Epidermal melanocyte (primary cell): ENCODE results near the gene VPS54.
"Not testable (repeated sequence)": the region's sequence is repeated elsewhere in the genome, so short reads cannot be mapped to it uniquely, and the experiment has no call there.

Source experiments
- DNase-seq: peaks from one replicate; pipeline ENCODE4 v3.0.0; 2011; ENCODE audit warnings: low spot score; ENCODE audit not compliant: insufficient read length

The VPS54 gene

DNA sequence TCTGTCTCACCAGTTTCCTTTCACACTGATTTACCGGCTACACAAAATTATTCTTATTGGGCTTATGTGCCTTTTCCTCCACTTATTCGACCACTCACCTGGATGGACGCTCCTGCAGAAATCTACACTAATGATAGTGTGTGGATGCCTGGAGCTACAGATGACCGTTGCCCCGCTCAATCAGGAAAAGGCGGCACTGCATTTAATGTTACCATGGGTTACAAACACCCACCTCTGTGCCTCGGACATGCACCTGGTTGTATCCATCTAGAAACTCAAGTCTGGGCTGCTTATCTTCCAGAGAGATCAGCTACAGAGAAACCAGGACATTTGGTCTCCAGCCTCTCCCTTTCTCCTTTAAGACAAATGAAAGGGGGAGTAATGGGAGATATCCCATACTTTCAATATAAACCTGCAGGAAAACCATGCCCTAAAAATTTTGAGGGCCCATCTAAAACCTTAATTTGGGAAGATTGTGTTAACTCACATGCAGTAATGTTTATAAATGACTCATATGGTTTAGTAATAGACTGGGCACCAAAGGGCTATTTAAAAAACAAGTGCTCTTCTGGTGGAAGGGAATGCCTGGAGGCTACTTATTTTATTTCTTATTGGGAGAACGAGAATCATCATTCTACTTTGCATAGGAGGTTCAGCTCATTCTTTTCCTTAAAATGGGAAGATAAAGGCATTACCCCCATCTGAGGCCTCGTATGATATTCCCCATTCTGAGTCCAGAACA is 24.7 kb downstream of the VPS54 start:
- DNase-seq, result not testable (repeated sequence)

DNA sequence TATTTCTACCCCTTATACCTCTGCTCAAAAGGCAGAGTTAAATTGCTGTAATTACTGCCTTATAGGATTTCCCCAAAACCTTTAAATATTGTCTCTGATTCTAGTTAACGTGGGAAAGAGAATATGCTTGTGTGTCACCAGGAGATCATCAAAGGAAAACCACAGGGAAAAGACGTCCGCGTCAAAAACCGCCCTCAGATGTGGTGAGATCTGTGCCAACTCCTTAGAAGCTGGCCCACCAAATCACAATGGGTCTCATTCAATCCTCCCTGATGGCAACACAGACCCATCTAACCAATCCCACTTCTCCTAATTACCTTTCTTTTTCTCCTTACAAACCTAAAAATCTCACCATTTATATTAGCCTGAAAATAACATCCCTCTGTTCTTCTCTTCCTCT is 25.4 kb downstream of the VPS54 start:
- DNase-seq, result no peak

DNA sequence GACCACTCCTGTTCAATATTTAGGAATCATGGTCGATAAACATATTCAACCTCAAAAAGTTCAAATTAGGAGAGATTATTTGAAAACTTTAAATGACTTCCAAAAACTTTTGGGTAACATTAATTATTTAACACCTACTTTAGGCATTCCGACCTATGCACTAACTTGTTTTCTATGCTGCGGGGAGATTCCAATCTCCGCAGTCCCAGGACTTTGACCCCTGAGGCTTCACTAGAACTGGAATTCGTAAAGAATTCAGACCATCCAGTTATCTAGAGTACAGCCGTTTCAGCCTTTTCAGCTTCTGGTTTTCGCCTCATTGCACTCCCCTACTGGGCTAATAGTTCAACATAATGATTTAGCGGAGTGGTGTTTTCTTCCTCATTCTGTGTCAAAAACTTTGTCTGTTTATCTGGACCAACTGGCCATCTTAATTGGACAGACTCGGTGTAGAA is 26.1 kb downstream of the VPS54 start:
- not testable (repeated sequence) for DNase-seq

DNA sequence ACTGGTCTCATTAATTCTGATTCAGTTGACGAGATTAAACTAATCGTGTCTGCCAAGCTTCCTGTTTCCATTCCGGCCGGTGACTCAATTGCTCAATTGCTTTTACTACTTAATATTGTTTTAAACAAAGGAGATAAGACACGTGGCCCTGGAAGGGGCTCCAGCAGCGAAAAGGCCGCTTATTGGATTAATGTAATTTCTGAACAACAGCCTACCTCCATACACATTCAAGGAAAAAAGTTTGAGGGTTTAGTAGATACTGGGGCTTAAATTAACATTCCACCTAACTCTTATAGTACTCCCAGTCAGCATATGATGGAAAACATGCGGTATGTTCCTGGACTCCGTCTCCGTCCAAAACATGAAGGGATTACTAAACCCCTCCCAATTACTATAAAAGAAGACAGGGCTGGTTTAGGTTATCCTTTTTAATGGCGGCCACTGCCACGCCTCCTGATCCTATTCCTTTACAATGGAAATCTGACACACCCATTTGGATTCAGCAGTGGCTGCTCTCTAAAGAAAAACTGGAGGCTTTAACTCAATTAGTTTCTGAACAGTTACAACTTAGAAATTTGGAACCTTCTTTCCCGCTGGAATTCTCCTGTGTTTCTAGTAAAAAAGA is 27.1 kb downstream of the VPS54 start:
- DNase-seq, result no peak

DNA sequence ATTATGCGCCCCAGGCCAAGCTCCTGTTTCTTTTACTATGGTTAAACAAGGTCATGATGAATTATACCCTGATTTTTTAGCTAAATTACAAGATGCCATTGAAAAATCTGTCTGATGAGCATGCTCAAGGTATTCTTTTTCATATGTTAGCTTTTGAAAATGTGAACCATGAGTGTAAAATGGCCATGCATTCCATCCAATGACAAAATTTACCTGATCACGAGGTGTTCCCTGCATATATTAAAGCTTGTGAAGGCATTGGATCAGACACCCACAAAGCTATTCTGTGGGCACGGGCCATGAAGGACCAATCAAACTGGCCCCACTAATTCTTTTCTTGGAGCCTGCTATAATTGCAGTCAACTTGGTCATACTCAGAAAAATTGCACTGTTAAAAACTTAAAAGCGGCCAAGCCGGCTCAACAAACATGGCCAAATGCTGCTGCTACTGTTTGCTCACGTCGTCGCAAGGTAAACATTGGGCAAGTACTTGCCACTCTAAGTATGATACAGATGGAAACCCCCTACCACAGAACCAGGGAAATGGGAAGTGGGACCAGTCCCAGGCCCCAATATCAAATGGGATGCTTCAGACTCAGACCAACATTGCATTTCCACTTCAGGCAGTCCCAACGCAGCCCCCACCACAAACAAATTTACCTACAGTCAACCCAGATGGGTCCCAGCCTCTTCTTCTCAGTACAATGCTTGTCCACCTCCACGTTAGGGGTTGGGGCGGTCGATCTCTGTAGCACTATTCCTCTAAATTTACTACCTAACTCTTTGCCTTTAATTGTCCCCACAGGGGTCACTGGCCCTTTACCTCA is 27.8 kb downstream of the VPS54 start:
- not testable (repeated sequence) for DNase-seq

DNA sequence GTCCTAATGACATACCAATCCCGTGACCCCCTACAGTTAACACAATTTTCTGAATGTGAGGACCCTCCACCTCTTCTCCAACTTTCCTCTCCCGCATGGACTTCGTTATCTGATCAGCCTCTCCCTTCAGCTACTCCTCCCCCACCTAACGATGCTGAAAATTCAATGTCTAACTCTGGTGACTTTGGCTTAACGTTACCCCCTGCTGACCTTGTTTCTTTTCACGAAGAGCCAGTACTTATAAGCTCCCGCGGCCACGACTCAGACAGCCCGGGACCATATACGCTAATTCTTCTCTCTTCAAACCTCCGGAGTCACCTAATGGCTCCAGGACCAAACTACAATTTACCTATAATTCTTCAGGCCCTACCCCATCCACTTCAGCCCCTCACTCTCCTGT is 29.2 kb downstream of the VPS54 start:
- no peak for DNase-seq

DNA sequence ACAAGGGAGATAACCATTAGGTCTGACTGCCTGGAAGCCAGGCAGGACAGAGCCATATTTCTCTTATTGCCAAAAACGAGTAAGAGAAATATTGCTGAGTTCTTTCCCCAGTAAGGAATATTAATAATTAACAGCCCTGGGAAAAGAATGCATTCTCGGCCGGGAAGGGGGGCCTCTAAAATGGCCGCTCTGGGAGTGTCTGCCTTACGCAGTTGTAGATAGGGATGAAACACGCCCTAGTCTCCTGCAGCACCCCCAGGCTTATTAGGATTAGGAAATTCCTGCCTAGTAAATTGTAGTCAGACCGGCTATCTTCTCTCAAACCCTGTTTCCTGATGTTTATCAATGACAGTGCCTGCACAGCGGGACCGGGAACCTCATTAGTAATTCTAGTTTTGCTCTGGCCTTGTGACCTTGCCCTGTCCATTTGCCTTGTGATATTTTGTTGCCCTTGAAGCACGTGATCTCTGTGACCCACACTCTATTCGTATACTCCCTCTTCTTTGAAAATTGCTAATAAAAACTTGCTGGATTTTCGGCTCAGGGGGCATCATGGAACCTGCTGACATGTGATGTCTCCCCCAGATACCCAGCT is 30.3 kb downstream of the VPS54 start:
- DNase-seq, result not testable (repeated sequence)

DNA sequence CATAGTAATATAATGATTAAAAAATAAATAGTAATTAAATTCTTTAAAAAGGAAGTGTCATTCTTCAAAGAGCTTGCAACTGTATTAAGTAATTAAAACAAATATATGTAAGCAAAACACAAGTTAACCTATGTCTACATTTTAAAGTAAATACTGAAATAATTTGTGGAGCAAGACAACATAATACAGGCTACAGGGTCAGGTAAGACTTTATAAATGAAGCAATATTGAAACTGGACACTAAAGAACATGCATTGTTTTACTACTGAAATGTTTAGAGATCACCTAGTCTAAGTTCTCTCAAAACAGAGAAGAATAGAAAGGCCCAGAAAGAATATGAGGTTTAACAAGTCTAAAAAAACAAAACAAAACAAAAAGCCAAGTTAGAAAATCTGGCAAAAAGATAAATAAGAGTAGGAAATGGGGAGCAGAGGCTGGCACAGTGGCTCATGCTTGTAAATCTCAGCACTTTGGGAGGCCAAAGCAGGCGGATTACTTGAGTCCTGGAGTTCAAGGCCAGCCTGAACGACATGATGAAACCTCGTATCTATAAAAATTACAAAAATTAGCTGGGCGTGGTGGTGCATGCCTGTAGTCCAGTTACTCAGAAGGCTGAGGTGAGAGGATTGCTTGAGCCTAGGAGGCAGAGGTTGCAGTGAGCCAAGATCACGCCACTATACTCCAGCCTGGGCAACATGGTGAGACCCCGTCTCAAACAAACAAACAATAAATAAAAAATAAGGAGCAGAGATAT is 34.4 kb downstream of the VPS54 start:
- DNase-seq, result no peak

DNA sequence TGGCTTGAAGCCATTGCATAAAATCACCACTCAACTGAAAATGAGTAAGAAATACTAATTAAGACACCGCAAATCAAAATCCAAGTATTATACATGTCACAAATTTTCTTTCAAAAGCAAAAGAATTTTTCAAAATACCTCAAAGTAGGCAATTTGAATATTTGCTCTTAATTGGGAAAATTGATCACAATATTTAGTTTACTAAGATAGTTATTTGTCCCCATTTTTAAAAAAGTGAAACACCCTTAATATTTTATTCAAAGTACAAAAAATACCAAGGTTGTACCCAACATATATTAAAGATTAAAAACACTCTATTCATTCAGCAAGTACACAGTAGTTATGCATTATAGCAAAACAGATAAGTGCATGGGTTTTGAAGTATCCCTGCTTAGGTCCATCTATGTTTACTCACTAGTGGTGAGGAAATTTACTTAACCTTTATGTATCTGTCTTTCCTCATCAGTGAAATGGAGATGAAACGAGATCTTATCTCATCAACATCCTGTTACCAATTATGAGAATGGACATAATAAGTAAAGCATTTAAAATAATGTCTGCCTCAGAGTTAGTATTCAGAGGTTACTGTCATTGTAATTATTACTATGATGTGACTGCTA is 35.1 kb downstream of the VPS54 start:
- no peak for DNase-seq

DNA sequence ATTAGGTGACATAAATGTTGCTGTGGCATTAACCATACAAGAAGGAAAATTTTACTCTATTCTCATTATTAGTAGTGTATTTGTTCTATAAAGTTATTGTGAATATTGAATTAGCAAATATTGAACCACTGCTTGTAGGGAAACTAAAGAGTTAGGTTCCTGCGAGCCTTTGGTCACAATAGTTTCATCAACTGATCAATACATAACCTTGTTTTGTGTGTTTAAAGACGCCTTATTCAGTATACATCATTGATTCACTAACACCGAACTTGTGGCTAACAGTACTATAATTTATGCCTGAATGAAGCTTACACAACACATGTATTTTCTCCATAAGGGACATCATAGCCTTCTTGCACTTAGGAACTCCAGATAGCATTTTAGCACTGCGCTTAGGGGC is 36.9 kb downstream of the VPS54 start:
- no peak for DNase-seq

DNA sequence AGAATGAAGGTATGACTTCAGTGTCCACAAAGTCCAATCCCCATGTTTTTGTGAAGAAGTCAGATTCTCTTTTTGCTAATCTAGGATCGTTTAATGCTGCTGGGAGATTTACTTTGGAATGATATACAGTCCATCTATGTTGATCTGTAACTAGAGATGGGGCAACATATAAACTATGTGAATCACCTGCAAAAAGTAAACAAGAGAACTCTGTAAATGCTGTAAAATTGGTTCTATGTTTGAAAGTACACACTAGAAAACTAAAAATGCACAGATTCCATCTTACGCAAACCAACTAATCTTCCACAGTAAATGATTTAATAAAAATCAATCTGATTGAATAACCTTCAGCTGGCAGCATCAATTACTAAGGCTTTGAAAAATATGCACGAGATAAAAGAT is 37.5 kb downstream of the VPS54 start:
- DNase-seq, result no peak

DNA sequence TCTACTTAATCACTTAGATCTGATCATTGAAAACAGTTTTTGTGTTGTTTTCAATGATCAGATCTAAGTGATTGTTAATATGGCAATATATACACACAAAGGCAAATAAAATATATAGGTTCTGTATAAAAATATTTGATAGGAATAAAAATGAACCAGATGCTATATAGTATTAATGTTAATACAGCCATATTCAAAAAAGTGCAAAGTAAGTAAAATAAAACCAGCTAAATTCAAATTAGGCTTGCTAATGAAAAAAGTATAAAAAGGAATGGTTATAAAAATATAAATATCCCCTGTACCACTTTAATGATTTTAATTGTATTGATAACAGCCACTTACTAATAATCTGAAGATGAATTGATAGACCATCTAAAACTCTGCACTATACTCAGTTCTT is 38.4 kb downstream of the VPS54 start:
- no peak for DNase-seq

DNA sequence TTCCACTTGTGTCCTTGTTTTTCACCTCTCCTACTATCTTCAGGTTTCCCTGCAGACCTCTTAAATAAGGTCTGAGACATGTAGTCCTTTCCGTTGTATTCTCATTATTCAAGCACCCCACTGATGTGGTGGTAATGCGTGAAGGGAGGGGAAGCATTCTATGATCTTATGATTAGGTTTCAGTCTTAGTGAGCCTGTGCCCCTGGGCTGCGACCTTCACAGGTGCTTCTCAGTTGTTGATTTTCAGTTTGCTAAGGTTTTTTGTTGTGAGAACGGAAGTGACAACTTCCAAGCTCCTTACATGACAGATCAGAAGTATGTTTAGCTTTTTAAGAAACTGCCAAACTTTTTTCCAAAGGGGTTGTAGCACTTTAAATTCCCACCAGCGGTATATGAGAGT is 41.3 kb downstream of the VPS54 start:
- DNase-seq, result no peak

DNA sequence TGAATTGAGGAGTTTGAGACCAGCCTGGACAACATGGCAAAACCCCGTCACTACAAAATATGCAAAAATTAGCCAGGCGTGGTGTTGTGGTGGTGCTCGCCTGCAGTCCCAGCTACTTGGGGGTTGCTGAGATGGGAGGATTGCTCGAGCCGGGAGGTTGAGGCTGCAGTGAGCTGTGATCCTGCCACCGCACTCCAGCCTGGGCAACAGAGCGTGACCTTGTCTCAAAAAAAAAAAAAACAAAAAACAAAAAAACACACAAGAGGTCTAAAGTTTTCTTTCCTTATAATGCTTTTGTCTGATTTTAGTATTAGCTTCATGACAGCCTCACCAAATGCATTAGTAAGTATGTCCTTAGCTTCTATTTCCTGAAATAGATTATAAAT is 43.1 kb downstream of the VPS54 start:
- DNase-seq, result no peak

DNA sequence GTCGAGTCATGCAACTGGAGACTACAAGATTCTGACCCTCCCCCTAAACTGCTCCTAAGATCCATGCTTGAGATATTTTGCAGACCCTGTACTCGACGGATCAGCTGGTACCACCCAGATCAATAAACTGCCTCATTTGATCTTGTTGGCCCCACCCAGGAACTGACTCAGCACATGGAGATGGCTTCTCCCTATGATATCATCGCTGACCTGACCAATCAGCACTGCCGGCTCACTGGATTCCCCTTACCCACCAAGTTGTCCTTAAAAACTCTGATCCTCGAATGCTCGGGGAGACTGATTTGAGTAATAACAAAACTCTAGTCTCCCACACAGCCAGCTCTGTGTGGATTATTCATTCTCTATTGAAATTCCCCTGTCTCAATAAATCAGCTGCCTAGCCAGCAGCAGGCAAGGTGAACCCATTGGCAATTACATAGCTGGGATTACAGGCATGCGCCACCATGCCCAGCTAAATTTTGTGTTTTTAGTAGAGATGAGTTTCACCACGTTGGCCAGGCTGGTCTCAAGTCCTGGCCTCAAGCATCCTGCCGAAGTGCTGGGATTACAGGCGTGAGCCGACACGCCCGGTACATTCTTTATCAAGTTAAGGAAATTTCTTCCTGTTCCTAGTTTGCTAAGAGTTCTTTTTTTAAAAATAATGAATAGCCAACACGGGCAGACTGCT is 43.6 kb downstream of the VPS54 start:
- no peak for DNase-seq

DNA sequence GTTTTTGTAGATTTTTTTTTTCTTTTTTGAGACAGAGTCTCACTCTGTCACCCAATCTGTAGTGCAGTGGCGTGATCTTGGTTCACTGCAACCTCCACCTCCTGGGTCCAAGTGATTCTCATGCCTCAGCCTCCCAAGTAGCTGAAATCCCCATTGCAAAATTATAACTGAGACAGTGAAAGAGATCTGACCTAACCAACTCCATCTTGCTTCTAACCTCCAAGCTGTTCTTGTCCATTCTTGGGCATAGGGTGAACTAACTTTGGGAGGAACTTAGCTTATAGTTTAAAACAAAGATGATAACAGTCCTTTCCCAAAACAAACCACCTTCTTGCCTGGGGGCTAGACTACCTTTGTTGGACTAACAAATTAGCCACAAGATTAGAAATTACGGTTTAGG is 44.2 kb downstream of the VPS54 start:
- DNase-seq, result not testable (repeated sequence)

DNA sequence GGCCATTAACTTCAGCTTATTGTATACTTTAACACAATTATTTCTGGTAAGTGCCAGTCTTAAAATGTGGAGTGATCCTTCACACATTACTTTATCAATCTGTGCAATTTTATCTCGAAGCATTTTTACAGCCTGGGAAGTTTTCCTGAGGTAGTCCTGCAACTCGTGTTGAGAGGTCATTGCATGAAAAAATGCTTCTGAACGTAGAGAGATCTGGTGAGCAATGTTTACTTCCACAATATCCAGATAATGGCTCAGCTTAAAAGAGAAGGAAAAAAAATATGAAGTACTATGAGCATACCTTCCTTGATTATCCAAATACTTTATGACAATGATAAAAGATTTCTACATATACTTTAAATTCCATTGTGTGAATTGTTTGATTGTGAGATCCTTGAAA is 57.0 kb downstream of the VPS54 start:
- no peak for DNase-seq

DNA sequence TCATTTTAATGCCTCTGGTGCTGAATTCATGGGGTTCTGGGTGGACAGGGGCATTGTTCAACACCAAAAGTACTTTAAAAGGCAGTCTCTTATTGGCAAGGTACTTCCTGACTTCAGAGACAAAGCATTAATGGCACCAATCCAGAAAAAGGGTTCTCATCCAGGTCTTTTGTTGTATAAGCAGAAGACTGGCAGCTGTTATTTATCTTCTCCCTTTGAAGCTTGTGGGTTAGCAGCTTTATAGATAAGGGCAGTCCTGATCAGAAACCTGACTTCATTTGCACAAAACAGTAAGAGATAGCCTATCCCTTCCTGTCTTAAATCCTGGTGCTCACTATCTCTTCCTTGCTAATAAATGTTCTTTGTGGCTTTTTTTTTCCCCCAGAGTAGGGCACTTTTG is 68.8 kb downstream of the VPS54 start:
- no peak for DNase-seq

DNA sequence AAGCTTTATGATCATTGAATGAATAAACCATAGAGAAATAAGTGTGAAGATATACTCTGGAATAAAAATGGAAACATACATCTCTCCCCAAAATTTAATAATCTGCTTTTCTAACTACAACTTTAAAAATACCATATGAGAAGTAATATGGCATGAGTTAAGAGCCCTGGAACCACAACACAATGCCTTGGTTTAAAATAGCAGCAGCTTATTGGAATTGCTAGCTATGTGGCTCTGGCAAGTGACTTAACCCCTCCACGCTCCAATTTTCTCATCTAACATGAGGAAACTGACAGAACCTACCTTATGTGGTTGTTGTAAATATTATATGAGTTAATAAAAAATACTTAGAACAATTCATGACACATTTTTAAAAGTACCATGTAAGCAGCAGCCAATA is 76.4 kb downstream of the VPS54 start:
- no peak for DNase-seq

DNA sequence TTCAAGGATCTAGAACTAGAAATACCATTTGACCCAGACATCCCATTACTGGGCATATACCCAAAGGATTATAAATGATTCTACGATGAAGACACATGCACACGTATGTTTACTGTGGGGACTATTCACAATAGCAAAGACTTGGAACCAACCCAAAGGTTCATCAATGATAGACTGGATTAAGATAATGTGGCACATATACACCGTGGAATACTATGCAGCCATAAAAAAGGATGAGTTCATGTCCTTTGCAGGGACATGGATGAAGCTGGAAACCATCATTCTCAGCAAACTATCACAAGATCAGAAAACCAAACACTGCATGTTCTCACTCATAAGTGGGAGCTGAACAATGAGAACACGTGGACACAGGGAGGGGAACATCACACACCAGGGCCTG is 87.1 kb downstream of the VPS54 start:
- DNase-seq, result not testable (repeated sequence)
